ENCODE measurements around the gene APEH.
A peak's percentile ranks its signal among the peaks of the same experiment; 100 is the strongest.
"Not testable (repeated sequence)": the region's sequence is repeated elsewhere in the genome, so short reads cannot be mapped to it uniquely, and the experiment has no call there.

The APEH gene

DNA sequence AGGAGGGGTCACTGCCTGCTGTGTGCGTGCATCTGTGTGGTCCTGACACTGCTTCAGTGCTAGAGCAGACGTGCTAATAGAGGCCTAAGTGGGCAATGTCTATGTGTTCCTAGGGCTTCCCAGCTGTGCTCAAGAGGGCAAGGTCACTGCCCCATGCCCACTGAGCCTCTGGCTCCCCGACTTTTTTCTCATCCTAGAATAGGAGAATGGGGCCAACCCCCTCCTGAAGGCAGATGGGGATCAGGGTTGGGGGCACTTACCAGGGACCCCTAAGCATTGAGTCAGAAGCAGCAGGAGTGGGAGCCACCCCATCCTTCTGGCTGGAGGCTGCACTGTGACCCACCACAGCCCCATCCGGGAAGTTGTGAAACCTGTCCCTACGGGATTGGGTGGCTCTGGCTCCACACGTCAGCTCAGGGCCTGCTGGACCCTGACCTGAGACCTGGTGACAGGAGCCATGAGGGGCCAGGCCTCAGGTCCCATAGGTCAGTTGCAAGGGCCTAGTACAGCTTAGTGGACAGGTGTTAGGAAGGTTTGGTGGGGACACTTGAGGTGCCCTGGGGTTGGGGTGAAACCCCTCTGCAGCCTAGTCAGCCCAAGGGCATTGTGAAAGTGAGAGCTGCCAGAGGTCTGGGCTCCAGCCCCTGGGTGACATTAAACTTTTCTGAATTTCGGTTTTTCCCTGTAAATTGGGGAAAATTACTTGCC, 14.3 kb downstream of the APEH start:
- DNase-seq (ENCODE audit: low spot score); in situ Hi-C loops (cut with MboI; ENCODE audit: low pct_unique_long_range_greater_than_20kb, low sequenced_read_pairs, unreplicated experiment): not testable (repeated sequence)

DNA sequence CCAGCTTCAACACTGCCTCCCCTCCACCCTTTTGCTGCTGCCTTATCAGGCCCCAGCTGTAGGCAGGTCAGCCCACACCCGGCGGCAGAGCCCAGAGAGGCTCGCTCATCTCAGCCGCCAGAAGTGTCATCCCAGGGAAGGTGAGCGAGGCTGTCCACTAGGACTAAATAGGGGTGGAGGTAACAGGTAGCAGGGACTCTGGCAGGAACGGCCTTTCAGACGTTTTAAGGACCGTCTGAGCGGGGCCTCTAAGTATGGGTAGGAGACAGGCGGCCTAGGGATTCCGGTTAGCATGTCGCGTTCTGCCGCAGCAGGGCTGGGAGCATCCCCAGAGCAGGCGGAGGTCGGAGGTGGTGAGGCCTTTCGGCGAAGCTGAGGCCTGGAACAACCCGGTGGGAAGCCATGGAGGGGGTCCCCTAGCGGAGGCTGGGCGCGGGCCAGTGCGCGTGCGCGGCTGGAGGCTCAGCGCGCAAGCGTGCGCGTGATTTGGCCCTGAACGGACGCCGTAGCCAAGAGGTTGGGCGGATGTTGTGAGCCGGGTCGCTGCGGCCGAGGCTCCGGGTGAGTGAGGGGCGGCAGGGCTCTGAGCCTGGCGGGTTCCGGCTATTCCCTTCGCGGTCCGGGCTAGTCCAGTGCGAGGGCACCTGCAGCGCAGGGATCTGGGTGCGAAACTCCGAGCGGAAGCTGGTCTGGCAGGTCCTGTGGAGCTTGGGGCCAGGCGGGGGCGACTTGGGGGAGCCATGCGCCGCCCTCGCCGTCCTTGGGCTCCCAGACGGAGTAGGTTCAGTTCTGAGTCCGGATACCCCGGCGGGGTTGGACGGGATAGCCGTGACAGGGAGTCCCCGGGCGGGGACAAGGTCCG, 15.1 kb downstream of the APEH start, which contains the start of the genes MST1 and RNF123:
TSS of gene MST1 (minus strand) at position 429 of the 862 bp plus-strand sequence. CDS start 783 bp downstream, outside the sequence.
TSS of gene RNF123 (plus strand) at position 512 of the 862 bp plus-strand sequence. CDS start 1,609 bp downstream, outside the sequence.
- TF ChIP-seq, protein P1, sequence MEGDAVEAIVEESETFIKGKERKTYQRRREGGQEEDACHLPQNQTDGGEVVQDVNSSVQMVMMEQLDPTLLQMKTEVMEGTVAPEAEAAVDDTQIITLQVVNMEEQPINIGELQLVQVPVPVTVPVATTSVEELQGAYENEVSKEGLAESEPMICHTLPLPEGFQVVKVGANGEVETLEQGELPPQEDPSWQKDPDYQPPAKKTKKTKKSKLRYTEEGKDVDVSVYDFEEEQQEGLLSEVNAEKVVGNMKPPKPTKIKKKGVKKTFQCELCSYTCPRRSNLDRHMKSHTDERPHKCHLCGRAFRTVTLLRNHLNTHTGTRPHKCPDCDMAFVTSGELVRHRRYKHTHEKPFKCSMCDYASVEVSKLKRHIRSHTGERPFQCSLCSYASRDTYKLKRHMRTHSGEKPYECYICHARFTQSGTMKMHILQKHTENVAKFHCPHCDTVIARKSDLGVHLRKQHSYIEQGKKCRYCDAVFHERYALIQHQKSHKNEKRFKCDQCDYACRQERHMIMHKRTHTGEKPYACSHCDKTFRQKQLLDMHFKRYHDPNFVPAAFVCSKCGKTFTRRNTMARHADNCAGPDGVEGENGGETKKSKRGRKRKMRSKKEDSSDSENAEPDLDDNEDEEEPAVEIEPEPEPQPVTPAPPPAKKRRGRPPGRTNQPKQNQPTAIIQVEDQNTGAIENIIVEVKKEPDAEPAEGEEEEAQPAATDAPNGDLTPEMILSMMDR (IDR thresholded peaks at IDR 0.05; ENCODE audit: extremely low read depth, insufficient read depth, missing control alignments): peak; percentile 33
- DNase-seq (ENCODE audit: low spot score): peak; percentile 93
- in situ Hi-C loops (cut with MboI; ENCODE audit: low pct_unique_long_range_greater_than_20kb, low sequenced_read_pairs, unreplicated experiment): no loop called here

GRCh38 chr3:49689908-49690624, 15.9 kb downstream of the APEH start:
- in situ Hi-C loops (cut with MboI; ENCODE audit: low pct_unique_long_range_greater_than_20kb, low sequenced_read_pairs, unreplicated experiment); DNase-seq (ENCODE audit: low spot score): not testable (repeated sequence)

- in situ Hi-C loops (cut with MboI; ENCODE audit: low pct_unique_long_range_greater_than_20kb, low sequenced_read_pairs, unreplicated experiment); DNase-seq (ENCODE audit: low spot score): not testable (repeated sequence)
These were observed 16.7 kb downstream of the APEH start for GRCh38 chr3:49690856-49691255.

DNA sequence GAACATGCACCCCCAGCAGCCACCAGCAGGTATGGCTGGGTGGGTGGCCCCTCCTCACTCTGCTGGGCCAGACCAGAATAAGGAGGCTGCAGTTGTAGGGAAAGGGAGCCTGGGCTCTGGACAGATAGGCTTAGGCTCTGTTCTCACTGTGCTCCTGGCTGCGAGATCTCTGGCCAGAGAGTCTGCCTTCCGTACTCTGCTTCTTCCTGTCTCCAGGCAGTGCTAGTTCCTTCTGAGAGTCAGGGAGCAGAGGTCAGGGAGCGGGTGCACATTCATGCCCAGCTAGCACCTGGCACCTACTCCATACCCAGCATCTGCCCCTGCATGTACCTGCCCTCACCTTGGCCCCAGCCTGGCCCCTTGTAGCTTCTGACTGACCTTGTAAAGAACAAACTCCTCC, 17.3 kb downstream of the APEH start:
- in situ Hi-C loops (cut with MboI; ENCODE audit: low pct_unique_long_range_greater_than_20kb, low sequenced_read_pairs, unreplicated experiment); DNase-seq (ENCODE audit: low spot score): not testable (repeated sequence)

- DNase-seq (ENCODE audit: low spot score); in situ Hi-C loops (cut with MboI; ENCODE audit: low pct_unique_long_range_greater_than_20kb, low sequenced_read_pairs, unreplicated experiment): not testable (repeated sequence)
These were observed 20.4 kb downstream of the APEH start for GRCh38 chr3:49694409-49695070.

DNA sequence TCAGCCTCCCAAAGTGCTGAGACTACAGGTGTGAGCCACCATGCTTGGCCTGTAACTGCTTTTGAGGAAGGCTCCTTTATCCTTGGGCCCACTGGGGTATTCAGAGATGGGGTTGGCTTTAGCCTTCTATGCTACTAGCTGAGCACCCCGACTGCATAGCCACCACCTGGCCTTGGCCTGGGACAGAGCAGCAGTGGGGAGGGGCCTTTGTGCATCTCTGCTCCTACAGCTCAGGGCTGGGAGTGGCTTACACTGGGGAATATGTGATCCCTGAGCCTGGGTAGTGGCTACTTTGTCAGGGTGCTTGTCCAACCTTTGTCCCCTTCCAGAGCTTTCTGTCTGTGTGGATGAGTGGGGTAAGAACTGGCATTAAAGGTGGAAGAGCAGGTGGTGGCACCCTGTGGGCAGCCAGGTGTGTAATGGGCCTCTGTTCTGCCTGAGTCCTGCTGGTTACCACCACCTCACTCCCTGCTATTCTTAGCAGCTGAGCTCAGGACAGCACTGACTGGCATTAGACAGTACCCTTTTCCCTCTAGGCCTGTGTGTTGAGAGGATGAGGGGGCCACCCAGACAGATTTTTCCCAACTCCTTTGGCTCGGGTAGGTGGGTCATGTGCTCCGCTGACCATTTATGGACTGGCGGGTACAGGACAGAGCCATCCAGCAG, 21.3 kb downstream of the APEH start:
- DNase-seq (ENCODE audit: low spot score); in situ Hi-C loops (cut with MboI; ENCODE audit: low pct_unique_long_range_greater_than_20kb, low sequenced_read_pairs, unreplicated experiment): not testable (repeated sequence)

DNA sequence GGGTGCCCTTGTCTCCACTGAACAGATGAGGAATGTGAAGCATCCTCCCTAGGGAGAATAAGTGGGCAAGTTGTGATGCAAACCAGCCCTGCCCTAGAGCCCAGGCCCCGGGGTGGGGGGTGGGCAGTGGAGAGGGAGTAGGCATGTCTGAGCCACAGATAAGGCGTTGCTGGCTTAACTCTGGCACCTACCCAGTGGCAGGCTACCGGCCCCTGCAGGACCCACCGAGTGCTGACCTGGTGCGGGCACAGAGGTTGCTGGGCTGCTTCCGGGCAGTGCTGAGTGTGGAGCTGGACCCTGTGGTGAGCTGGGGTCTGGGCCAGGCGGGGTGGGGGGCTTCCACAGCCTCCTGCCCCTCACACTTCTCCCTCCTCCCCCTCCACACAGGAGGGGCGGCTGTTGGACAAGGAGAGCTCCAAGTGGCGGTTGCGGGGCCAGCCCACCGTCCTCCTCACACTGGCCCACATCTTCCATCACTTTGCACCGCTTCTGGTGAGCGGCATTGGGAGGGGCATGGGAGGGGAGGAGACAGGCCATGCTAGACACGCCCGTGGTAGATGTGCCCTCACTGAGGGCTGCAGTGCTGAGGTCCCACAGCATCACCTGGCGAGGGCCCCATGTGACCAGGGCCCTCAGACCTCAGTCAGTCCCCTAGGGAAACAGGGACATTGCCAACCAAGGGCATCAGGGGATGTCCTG, 25.3 kb downstream of the APEH start:
- TF ChIP-seq, protein P1 (IDR thresholded peaks at IDR 0.05; ENCODE audit: extremely low read depth, insufficient read depth, missing control alignments): no peak
- no peak for DNase-seq (ENCODE audit: low spot score)
- in situ Hi-C loops (cut with MboI; ENCODE audit: low pct_unique_long_range_greater_than_20kb, low sequenced_read_pairs, unreplicated experiment): no loop called here

DNA sequence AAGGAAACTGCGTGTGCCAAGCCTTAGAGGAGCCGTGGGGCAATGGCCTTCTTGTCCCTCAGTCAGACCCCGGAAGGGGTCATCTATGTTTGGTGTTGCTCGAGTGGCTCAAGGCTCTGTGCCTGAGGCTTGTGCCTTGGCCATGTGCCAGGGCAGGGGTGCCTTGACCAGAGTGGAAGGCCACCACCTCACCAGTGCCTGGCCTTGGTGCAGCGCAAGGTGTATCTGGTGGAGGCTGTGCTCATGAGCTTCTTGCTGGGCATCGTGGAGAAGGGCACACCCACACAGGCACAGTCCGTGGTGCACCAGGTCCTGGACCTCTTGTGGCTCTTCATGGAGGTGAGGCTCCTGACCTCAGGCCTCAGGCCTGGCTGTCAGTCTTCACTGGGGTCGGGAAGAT, 25.9 kb downstream of the APEH start:
- DNase-seq (ENCODE audit: low spot score): no peak
- in situ Hi-C loops (cut with MboI; ENCODE audit: low pct_unique_long_range_greater_than_20kb, low sequenced_read_pairs, unreplicated experiment): no loop called here
- TF ChIP-seq, protein P1 (IDR thresholded peaks at IDR 0.05; ENCODE audit: extremely low read depth, insufficient read depth, missing control alignments): no peak
